Left ventricle myocardium inferior (tissue), 1 donor: ENCODE measurements around the gene DPY19L2. TPM values are rescaled to one million over a fixed set of nuclear protein-coding genes. Genes with fewer than 3 reads are reported as not detected.
"Not testable (repeated sequence)": the region's sequence is repeated elsewhere in the genome, so short reads cannot be mapped to it uniquely, and the experiment has no call there.

Experiments used
- DNase-seq: peaks from one replicate; pipeline ENCODE4 v3.0.0-alpha.2; 2020
- H3K27ac ChIP-seq: fragments of 200-600 bp; replicated peaks from 2 replicates; pipeline ENCODE4 v1.8.0; 2021
- H3K27me3 ChIP-seq: fragments of 200-600 bp; 2 replicates; pipeline ENCODE4 v1.8.0; 2021; ENCODE audit warnings: low read depth
- H3K36me3 ChIP-seq: fragments of 200-600 bp; 2 replicates; pipeline ENCODE4 v1.8.0; 2021
- H3K4me1 ChIP-seq: fragments of 200-600 bp; 2 replicates; pipeline ENCODE4 v1.8.0; 2021
- H3K4me3 ChIP-seq: fragments of 200-600 bp; 2 replicates; pipeline ENCODE4 v1.8.0; 2021; ENCODE audit warnings: mild to moderate bottlenecking, moderate library complexity
- H3K9me3 ChIP-seq: fragments of 200-600 bp; replicated peaks from 2 replicates; pipeline ENCODE4 v1.8.0; 2021
- CTCF ChIP-seq: fragments of 200-600 bp; IDR thresholded peaks from 2 replicates; pipeline ENCODE4 v1.8.0; 2021; ENCODE audit warnings: antibody characterized with exemption, mild to moderate bottlenecking, borderline replicate concordance
- intact Hi-C: fragments of 100-400 bp; cut with micrococcal nuclease; formaldehyde crosslinking; loops from one replicate; pipeline ENCODE4 v1.11.0; 2022
- total RNA-seq: library from RNA; stranded (reverse); fragmentation: NEBNext Ultra II Directional; extraction: Animal tissue kit (Norgen Biotek cat#: 25700); gene quantifications from one replicate; pipeline ENCODE4 v1.2.1, GENCODE V29; 2021
- donor health status: DM: no; HTN: yes; CAD: no; lungs with severe emphysema.

Gene DPY19L2
- total RNA-seq, 1 donor from 2014 or later, result 52.1 TPM

GRCh38 chr12:63706336-63706735 is 38.0 kb upstream of the DPY19L2 start:
- Histone ChIP-seq H3K9me3 (no peaks in the 10 kb centered on the region), H3K27ac (no peak overlapping the region), H3K27me3 (no peaks in the 10 kb centered on the region), H3K36me3 (no peaks in the 10 kb centered on the region), H3K4me3 (no peak overlapping the region), H3K4me1 (no peaks in the 10 kb centered on the region)
- DNase-seq, result no peak
- intact Hi-C loops, result no loop called here
- TF ChIP-seq CTCF, result no peak

- H3K4me1 ChIP-seq, intact Hi-C loops, H3K27ac ChIP-seq, DNase-seq, H3K36me3 ChIP-seq, H3K27me3 ChIP-seq, H3K4me3 ChIP-seq: not testable (repeated sequence)
- peaks cover 12% of the 10 kb centered on the region for H3K9me3 ChIP-seq
Observed at GRCh38 chr12:63699678-63700382, 31.5 kb upstream of the DPY19L2 start.

GRCh38 chr12:63699011-63699410 is 30.7 kb upstream of the DPY19L2 start:
- intact Hi-C loops, H3K4me3 ChIP-seq: not testable (repeated sequence)
- peaks cover 12% of the 10 kb centered on the region for H3K9me3 ChIP-seq

GRCh38 chr12:63690837-63691236 is 22.5 kb upstream of the DPY19L2 start:
- intact Hi-C loops, result not testable (repeated sequence)

More at GRCh38 chr12:63699011-63699410, 30.7 kb upstream of the DPY19L2 start:
- H3K27ac ChIP-seq, DNase-seq, H3K27me3 ChIP-seq, H3K4me1 ChIP-seq, H3K36me3 ChIP-seq: not testable (repeated sequence)

GRCh38 chr12:63689141-63689540 is 20.8 kb upstream of the DPY19L2 start:
- DNase-seq, intact Hi-C loops, H3K9me3 ChIP-seq, H3K27me3 ChIP-seq, H3K27ac ChIP-seq, H3K4me3 ChIP-seq, H3K36me3 ChIP-seq, H3K4me1 ChIP-seq: not testable (repeated sequence)

More at GRCh38 chr12:63690837-63691236, 22.5 kb upstream of the DPY19L2 start:
- peaks cover 11% of the 10 kb centered on the region for H3K9me3 ChIP-seq
- not testable (repeated sequence) for H3K4me1 ChIP-seq, DNase-seq, H3K4me3 ChIP-seq, H3K27ac ChIP-seq, H3K27me3 ChIP-seq, H3K36me3 ChIP-seq

GRCh38 chr12:63686623-63687022 is 18.3 kb upstream of the DPY19L2 start:
- DNase-seq, H3K27ac ChIP-seq, H3K27me3 ChIP-seq, intact Hi-C loops, H3K36me3 ChIP-seq, H3K9me3 ChIP-seq, H3K4me1 ChIP-seq, H3K4me3 ChIP-seq: not testable (repeated sequence)

- H3K9me3 ChIP-seq, DNase-seq, H3K4me1 ChIP-seq, intact Hi-C loops, H3K36me3 ChIP-seq, H3K27ac ChIP-seq, H3K27me3 ChIP-seq, H3K4me3 ChIP-seq: not testable (repeated sequence)
Observed at GRCh38 chr12:63685789-63686188, 17.5 kb upstream of the DPY19L2 start.

- H3K27ac ChIP-seq, DNase-seq, intact Hi-C loops, H3K36me3 ChIP-seq, H3K9me3 ChIP-seq, H3K27me3 ChIP-seq, H3K4me3 ChIP-seq, H3K4me1 ChIP-seq: not testable (repeated sequence)
Observed at GRCh38 chr12:63682617-63683016, 14.3 kb upstream of the DPY19L2 start.

- H3K4me1 ChIP-seq, DNase-seq, H3K27me3 ChIP-seq, H3K27ac ChIP-seq, H3K36me3 ChIP-seq, intact Hi-C loops, H3K4me3 ChIP-seq, H3K9me3 ChIP-seq: not testable (repeated sequence)
Observed at GRCh38 chr12:63680758-63681157, 12.5 kb upstream of the DPY19L2 start.

- H3K36me3 ChIP-seq, H3K27me3 ChIP-seq, H3K4me1 ChIP-seq, H3K9me3 ChIP-seq, H3K4me3 ChIP-seq, intact Hi-C loops, H3K27ac ChIP-seq, DNase-seq: not testable (repeated sequence)
- peak; percentile 46 for TF ChIP-seq CTCF
Observed at GRCh38 chr12:63672550-63672949, 4.3 kb upstream of the DPY19L2 start.

GRCh38 chr12:63669936-63670335 is 1.6 kb upstream of the DPY19L2 start:
- intact Hi-C loops, DNase-seq, H3K9me3 ChIP-seq, H3K36me3 ChIP-seq, H3K4me3 ChIP-seq, H3K27me3 ChIP-seq: not testable (repeated sequence)
- Histone ChIP-seq H3K4me1 (peaks cover 18% of the 10 kb centered on the region), H3K27ac (peak overlapping the region; percentile 97)

GRCh38 chr12:63669427-63669826 is 1.1 kb upstream of the DPY19L2 start:
- Histone ChIP-seq H3K4me1 (peaks cover 22% of the 10 kb centered on the region), H3K4me3 (peak overlapping the region; percentile 81), H3K27ac (peak overlapping the region; percentile 97)
- DNase-seq, H3K36me3 ChIP-seq, intact Hi-C loops, H3K9me3 ChIP-seq, H3K27me3 ChIP-seq: not testable (repeated sequence)
